ENCODE results near the gene SDC1.

Gene SDC1

GRCh38 chr2:20231159-20231558 is 6.2 kb upstream of the SDC1 start:
- Histone ChIP-seq H3K4me1 (no peaks in the 10 kb centered on the region), H3K9me3 (no peaks in the 10 kb centered on the region), H3K4me3 (ENCODE audit: low read depth, low read length) (no peak overlapping the region), H3K27me3 (no peaks in the 10 kb centered on the region), H3K36me3 (no peaks in the 10 kb centered on the region)
- no peak for TF ChIP-seq CTCF (IDR thresholded peaks at IDR 0.05; ENCODE audit: low read depth, low read length)
- DNase-seq, result no peak

- H3K27me3 ChIP-seq, result no peaks in the 10 kb centered on the region
- no peak for DNase-seq
- H3K4me1 ChIP-seq, result no peaks in the 10 kb centered on the region
- no peaks in the 10 kb centered on the region for H3K36me3 ChIP-seq
- H3K4me3 ChIP-seq (ENCODE audit: low read depth, low read length), result no peak overlapping the region
- H3K9me3 ChIP-seq, result no peaks in the 10 kb centered on the region
- no peak for TF ChIP-seq CTCF (IDR thresholded peaks at IDR 0.05; ENCODE audit: low read depth, low read length)
These were observed 5.1 kb upstream of the SDC1 start for GRCh38 chr2:20230114-20230425.

GRCh38 chr2:20229322-20230113 is 4.6 kb upstream of the SDC1 start:
- Histone ChIP-seq H3K9me3 (no peaks in the 10 kb centered on the region), H3K4me1 (no peaks in the 10 kb centered on the region), H3K36me3 (no peaks in the 10 kb centered on the region), H3K27me3 (no peaks in the 10 kb centered on the region), H3K4me3 (ENCODE audit: low read depth, low read length) (no peak overlapping the region)
- TF ChIP-seq CTCF (IDR thresholded peaks at IDR 0.05; ENCODE audit: low read depth, low read length), result no peak
- DNase-seq, result no peak

- no peaks in the 10 kb centered on the region for H3K36me3 ChIP-seq
These were observed 3.1 kb upstream of the SDC1 start for GRCh38 chr2:20227894-20228505.

GRCh38 chr2:20226152-20226545 is 1.2 kb upstream of the SDC1 start:
- H3K4me1 ChIP-seq, result peaks cover 16% of the 10 kb centered on the region
- peaks cover 4% of the 10 kb centered on the region; the same call in 1 of the 2 replicates for H3K27me3 ChIP-seq
- no peaks in the 10 kb centered on the region for H3K9me3 ChIP-seq
- H3K4me3 ChIP-seq (ENCODE audit: low read depth, low read length), result no peak overlapping the region
- no peaks in the 10 kb centered on the region for H3K36me3 ChIP-seq
- TF ChIP-seq CTCF (IDR thresholded peaks at IDR 0.05; ENCODE audit: low read depth, low read length), result no peak
- DNase-seq, result no peak

More at GRCh38 chr2:20227894-20228505, 3.1 kb upstream of the SDC1 start:
- Histone ChIP-seq H3K27me3 (peaks cover 4% of the 10 kb centered on the region; the same call in 1 of the 2 replicates), H3K4me1 (0 out of 2 replicates have a peak, but pooled peaks cover under 1% of the 10 kb centered on the region), H3K4me3 (ENCODE audit: low read depth, low read length) (no peak overlapping the region), H3K9me3 (no peaks in the 10 kb centered on the region)
- DNase-seq, result no peak
- TF ChIP-seq CTCF (IDR thresholded peaks at IDR 0.05; ENCODE audit: low read depth, low read length), result no peak
